PFSK-1 (cell line): ENCODE data around the gene NAE1.

ENCODE experiments used
- FOXP2 ChIP-seq: optimal IDR thresholded peaks from 2 replicates; pipeline ENCODE3; 2011; ENCODE audit warnings: borderline replicate concordance, control low read depth, inconsistent platforms; ENCODE audit not compliant: insufficient read depth; ENCODE audit errors: extremely low read length, extremely low read depth
- POLR2AphosphoS5 ChIP-seq: IDR thresholded peaks from 2 replicates; pipeline ENCODE4 v1.6.1; 2012; ENCODE audit warnings: low read depth, mild to moderate bottlenecking, control low read depth, low read length, moderate library complexity
- REST ChIP-seq, 2 experiments: IDR thresholded peaks; 2 replicates each; pipeline versions ENCODE4 v1.6.1 to v1.8.0; 2011 to 2012; ENCODE audit warnings: low read depth in 2 of 2, low read length in 2 of 2, control low read depth in 1 of 2, inconsistent platforms in 1 of 2, mild to moderate bottlenecking in 1 of 2, moderate library complexity in 1 of 2; ENCODE audit not compliant: insufficient read depth in 1 of 2
- SIN3A ChIP-seq: IDR thresholded peaks from 2 replicates; pipeline ENCODE4 v1.6.1; 2012; ENCODE audit warnings: mild to moderate bottlenecking, low read length, moderate library complexity, borderline replicate concordance; ENCODE audit not compliant: insufficient read depth
- TAF1 ChIP-seq: IDR thresholded peaks from 2 replicates; pipeline ENCODE4 v1.6.1; 2012; ENCODE audit warnings: low read length, control low read depth, borderline replicate concordance; ENCODE audit not compliant: insufficient read depth

NAE1 gene

DNA sequence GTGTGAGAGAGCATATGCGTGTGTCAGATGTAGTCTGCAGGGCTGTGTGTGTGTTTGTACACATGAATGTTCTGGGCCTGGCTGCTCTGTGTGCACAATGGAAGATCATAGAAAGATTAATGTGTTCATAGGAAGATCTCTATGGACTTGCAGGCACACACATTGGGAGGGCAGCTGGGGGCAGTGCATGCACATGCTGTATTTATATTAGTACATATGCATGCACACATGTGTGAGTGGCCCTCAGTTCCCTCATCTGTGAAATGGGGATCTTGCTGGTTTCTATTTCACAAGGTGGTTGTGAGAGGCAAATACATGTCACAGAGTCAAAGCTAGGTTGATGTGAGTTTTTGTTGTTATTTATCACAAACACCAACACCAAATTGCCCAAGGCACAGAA lies 15.5 kb upstream of the NAE1 start:
- no peak for TF ChIP-seq TAF1
- no peak for TF ChIP-seq FOXP2
- TF ChIP-seq POLR2AphosphoS5: no peak
- TF ChIP-seq REST (IDR thresholded peaks at IDR 0.05; ENCODE audit: insufficient read depth in 1 of 2, low read depth in 2 of 2, low read length in 2 of 2): no peak
- TF ChIP-seq SIN3A: no peak

GRCh38 chr16:66845791-66846221 lies 15.0 kb upstream of the NAE1 start:
- TF ChIP-seq REST (IDR thresholded peaks at IDR 0.05; ENCODE audit: insufficient read depth in 1 of 2, low read depth in 2 of 2, low read length in 2 of 2): no peak
- TF ChIP-seq SIN3A: no peak
- no peak for TF ChIP-seq TAF1
- TF ChIP-seq FOXP2: no peak
- no peak for TF ChIP-seq POLR2AphosphoS5

DNA sequence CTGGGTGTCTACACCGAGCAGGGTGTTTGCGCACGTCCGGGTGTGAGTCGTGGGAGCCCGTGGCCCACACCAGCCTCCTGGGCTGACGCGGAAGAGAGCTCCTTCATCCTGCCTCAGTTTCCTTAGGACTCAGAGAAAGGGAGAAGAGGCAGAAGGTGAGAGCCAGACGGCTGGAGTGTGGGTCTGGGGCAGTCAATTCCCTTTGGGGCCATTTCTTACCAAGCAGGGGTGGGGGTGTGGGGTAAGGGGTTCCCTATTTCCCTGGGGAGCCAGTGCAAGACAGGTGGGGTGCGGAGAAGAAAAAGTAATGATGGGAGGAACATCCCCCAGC lies 14.3 kb upstream of the NAE1 start:
- TF ChIP-seq REST (IDR thresholded peaks at IDR 0.05; ENCODE audit: insufficient read depth in 1 of 2, low read depth in 2 of 2, low read length in 2 of 2) (no peak), SIN3A (no peak)

DNA sequence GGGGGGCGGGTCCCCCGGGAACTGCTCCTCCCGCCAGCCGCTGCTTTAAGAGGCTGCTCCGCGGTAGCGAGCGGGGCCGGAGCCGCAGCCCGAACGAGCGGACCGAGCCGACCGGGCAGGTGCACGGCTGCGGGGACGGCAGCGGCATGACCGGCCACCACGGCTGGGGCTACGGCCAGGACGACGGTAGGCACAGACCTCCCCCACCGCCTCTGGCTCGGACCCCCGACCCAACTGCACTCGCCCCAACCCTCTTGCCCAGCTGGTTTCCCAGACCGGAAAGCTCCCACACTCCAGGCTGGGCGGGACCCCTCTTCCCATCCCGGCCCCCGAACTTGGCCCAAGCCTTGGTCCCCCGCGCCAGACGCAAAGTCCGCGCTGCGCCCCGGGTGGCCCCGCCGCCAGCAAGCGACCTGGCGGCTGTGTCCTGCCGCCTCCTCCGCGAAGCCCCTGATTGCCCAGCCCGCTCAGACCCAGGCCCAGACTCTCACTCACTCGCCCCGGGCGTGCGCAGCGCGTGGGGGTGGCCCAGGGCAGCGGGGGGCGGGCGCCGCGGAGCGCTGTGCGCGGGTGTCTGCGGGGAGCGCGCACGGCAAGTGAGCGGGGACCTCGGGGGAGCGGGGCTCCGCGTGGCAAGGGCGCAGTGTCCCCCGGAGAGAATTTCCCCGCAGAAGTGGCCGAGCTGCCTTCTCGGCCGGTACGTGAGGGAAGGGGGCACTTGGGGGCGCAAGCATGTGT lies 13.7 kb upstream of the NAE1 start, which contains the start of gene CA7:
Gene CA7, plus strand, starts transcription at position 73 of the 738 bp plus-strand sequence. Its CDS starts 74 bp downstream, at position 147.
- TF ChIP-seq POLR2AphosphoS5 (no peak), TAF1 (no peak), SIN3A (no peak), FOXP2 (no peak), REST (IDR thresholded peaks at IDR 0.05; ENCODE audit: insufficient read depth in 1 of 2, low read depth in 2 of 2, low read length in 2 of 2) (no peak)

DNA sequence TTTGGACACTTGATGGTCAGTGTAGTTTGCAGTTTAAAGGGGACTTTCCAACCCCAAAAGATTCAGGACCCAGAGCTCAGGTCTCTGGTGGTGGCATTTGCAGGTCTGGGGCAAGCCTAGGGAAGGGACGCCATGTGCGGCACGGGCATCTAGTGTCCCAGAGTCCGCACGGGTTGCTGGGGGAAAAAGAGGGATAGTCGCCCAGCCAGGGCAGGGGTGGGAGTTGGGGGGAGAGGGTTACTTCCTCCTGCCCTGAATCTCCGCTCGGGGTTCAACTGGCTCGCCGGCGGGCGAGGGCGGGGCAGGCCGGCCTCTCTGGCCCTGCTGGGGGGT lies 13.2 kb upstream of the NAE1 start:
- TF ChIP-seq TAF1: no peak
- no peak for TF ChIP-seq REST (IDR thresholded peaks at IDR 0.05; ENCODE audit: insufficient read depth in 1 of 2, low read depth in 2 of 2, low read length in 2 of 2)
- TF ChIP-seq SIN3A: no peak
- no peak for TF ChIP-seq FOXP2
- no peak for TF ChIP-seq POLR2AphosphoS5
